ENCODE data around the gene ANO1.

The ANO1 gene

DNA sequence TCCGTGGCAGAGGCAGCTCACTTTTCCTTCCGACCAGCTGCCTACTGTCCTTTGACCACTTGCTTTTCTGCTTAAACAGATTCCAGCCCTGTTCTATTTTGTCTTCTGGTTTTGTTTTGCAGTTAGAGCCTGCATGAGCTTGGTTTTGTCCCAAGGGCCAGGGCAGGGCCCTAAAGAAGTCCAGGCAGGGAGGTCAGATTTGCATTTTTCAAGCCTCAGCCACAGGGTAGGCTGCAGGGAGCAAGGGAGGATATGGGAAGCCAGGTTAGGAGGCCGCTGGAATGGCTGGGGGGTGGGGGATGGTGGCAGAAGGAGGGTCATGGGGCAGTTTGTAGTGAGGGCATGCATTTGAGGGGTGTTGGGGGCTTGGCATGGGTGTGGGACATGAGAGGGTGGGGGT, 148.1 kb downstream of the ANO1 start:
- no peak overlapping the region for H3K4me3 ChIP-seq (ENCODE audit: low read depth, low read length, poor library complexity, severe bottlenecking)
- H2AFZ ChIP-seq (ENCODE audit: low read length) = no peak overlapping the region
- H3F3A ChIP-seq (ENCODE audit: insufficient read depth, low read length) = no peaks in the 10 kb centered on the region
- H3K9me2 ChIP-seq (ENCODE audit: low read depth, low read length) = no peaks in the 10 kb centered on the region
- H3K9ac ChIP-seq (ENCODE audit: low read length) = no peak overlapping the region
- no peaks in the 10 kb centered on the region for H4K20me1 ChIP-seq (ENCODE audit: insufficient read depth, low read length)
- no peak overlapping the region for H3K4me2 ChIP-seq (ENCODE audit: low read length)
- 0 out of 2 replicates have a peak, but pooled peaks cover 8% of the 10 kb centered on the region for H3K27me3 ChIP-seq (ENCODE audit: insufficient read depth, low read length)
- H3K27ac ChIP-seq (ENCODE audit: low read depth, low read length, poor library complexity, severe bottlenecking) = no peak overlapping the region
- no peaks in the 10 kb centered on the region for H3K4me1 ChIP-seq (ENCODE audit: insufficient read depth, low read length, severe bottlenecking)
- no peaks in the 10 kb centered on the region for H3K9me3 ChIP-seq (ENCODE audit: low read length)
- TF ChIP-seq CTCF (IDR thresholded peaks at IDR 0.05; ENCODE audit: low read length) = no peak
- TF ChIP-seq EZH2 (IDR thresholded peaks at IDR 0.05; ENCODE audit: borderline replicate concordance, low read length) = no peak
- H3K79me2 ChIP-seq (ENCODE audit: insufficient read depth, low read length) = no peaks in the 10 kb centered on the region
- H3K36me3 ChIP-seq (ENCODE audit: insufficient read depth, low read length) = no peaks in the 10 kb centered on the region

GRCh38 chr11:70226967-70227366, 148.8 kb downstream of the ANO1 start:
- no peaks in the 10 kb centered on the region for H3F3A ChIP-seq (ENCODE audit: insufficient read depth, low read length)
- H3K9me3 ChIP-seq (ENCODE audit: low read length) = no peaks in the 10 kb centered on the region
- 0 out of 2 replicates have a peak, but pooled peaks cover 8% of the 10 kb centered on the region for H3K27me3 ChIP-seq (ENCODE audit: insufficient read depth, low read length)
- H3K36me3 ChIP-seq (ENCODE audit: insufficient read depth, low read length) = no peaks in the 10 kb centered on the region
- H3K9ac ChIP-seq (ENCODE audit: low read length) = no peak overlapping the region
- no peak overlapping the region for H3K27ac ChIP-seq (ENCODE audit: low read depth, low read length, poor library complexity, severe bottlenecking)
- H3K79me2 ChIP-seq (ENCODE audit: insufficient read depth, low read length) = no peaks in the 10 kb centered on the region
- no peak overlapping the region for H3K4me3 ChIP-seq (ENCODE audit: low read depth, low read length, poor library complexity, severe bottlenecking)
- H3K4me1 ChIP-seq (ENCODE audit: insufficient read depth, low read length, severe bottlenecking) = no peaks in the 10 kb centered on the region
- no peaks in the 10 kb centered on the region for H3K9me2 ChIP-seq (ENCODE audit: low read depth, low read length)
- H3K4me2 ChIP-seq (ENCODE audit: low read length) = no peak overlapping the region
- no peak overlapping the region for H2AFZ ChIP-seq (ENCODE audit: low read length)
- no peaks in the 10 kb centered on the region for H4K20me1 ChIP-seq (ENCODE audit: insufficient read depth, low read length)
- no peak for TF ChIP-seq EZH2 (IDR thresholded peaks at IDR 0.05; ENCODE audit: borderline replicate concordance, low read length)
- peak; percentile 68 for TF ChIP-seq CTCF (IDR thresholded peaks at IDR 0.05; ENCODE audit: low read length)

GRCh38 chr11:70229737-70230136, 151.6 kb downstream of the ANO1 start:
- TF ChIP-seq EZH2 (IDR thresholded peaks at IDR 0.05; ENCODE audit: borderline replicate concordance, low read length) = no peak
- TF ChIP-seq CTCF (IDR thresholded peaks at IDR 0.05; ENCODE audit: low read length) = no peak
- Histone ChIP-seq H3F3A (ENCODE audit: insufficient read depth, low read length) (no peaks in the 10 kb centered on the region), H3K9ac (ENCODE audit: low read length) (no peak overlapping the region), H3K4me2 (ENCODE audit: low read length) (no peak overlapping the region), H3K27me3 (ENCODE audit: insufficient read depth, low read length) (peaks cover 17% of the 10 kb centered on the region), H3K36me3 (ENCODE audit: insufficient read depth, low read length) (no peaks in the 10 kb centered on the region), H3K79me2 (ENCODE audit: insufficient read depth, low read length) (no peaks in the 10 kb centered on the region), H4K20me1 (ENCODE audit: insufficient read depth, low read length) (no peaks in the 10 kb centered on the region), H2AFZ (ENCODE audit: low read length) (no peak overlapping the region), H3K4me3 (ENCODE audit: low read depth, low read length, poor library complexity, severe bottlenecking) (no peak overlapping the region), H3K4me1 (ENCODE audit: insufficient read depth, low read length, severe bottlenecking) (no peaks in the 10 kb centered on the region), H3K27ac (ENCODE audit: low read depth, low read length, poor library complexity, severe bottlenecking) (no peak overlapping the region), H3K9me2 (ENCODE audit: low read depth, low read length) (no peaks in the 10 kb centered on the region), H3K9me3 (ENCODE audit: low read length) (no peaks in the 10 kb centered on the region)
